Left lung (tissue), 10 donors: ENCODE results near the gene KCNJ4. TPM values are rescaled to one million over a fixed set of nuclear protein-coding genes. Genes with fewer than 3 reads are reported as not detected.
"Not testable (repeated sequence)": the region's sequence is repeated elsewhere in the genome, so short reads cannot be mapped to it uniquely, and the experiment has no call there.

Source experiments
- ATAC-seq: fragments of 200-7000 bp; cut with Tn5 transposase; one replicate; pipeline ENCODE4 v1.9.1; 2020; ENCODE audit warnings: moderate library complexity
- DNase-seq, 4 donors: peaks; one replicate each; pipeline ENCODE4 v3.0.0-alpha.2; 2013 to 2020
- H3K27ac ChIP-seq, 2 donors: fragments of 200-600 bp; sonication (generic) in 1 of 2; one replicate each; pipeline versions ENCODE4 v1.5.0 to v1.8.0; 2020 to 2021
- H3K27me3 ChIP-seq, 2 donors: fragments of 200-600 bp; sonication (generic) in 1 of 2; one replicate each; pipeline versions ENCODE4 v1.5.0 to v1.8.0; 2020 to 2021
- H3K36me3 ChIP-seq, 2 donors: fragments of 200-600 bp; sonication (generic) in 1 of 2; one replicate each; pipeline versions ENCODE4 v1.5.0 to v1.8.0; 2020 to 2021
- H3K4me1 ChIP-seq, 2 donors: fragments of 200-600 bp; one replicate each; pipeline ENCODE4 v1.8.0; 2021
- H3K4me3 ChIP-seq, 2 donors: fragments of 200-600 bp; sonication (generic) in 1 of 2; one replicate each; pipeline versions ENCODE4 v1.5.0 to v1.8.0; 2020 to 2021; ENCODE audit warnings: mild to moderate bottlenecking in 1 of 2
- H3K9me3 ChIP-seq, 2 donors: fragments of 200-600 bp; sonication (generic) in 1 of 2; one replicate each; pipeline versions ENCODE4 v1.5.0 to v1.8.0; 2020 to 2021
- CTCF ChIP-seq, 2 donors: fragments of 200-600 bp; sonication (generic) in 1 of 2; IDR thresholded peaks; one replicate each; pipeline versions ENCODE4 v1.5.0 to v1.8.0; 2021; ENCODE audit warnings: antibody characterized with exemption in 2 of 2
- intact Hi-C, 2 donors: fragments of 100-400 bp; cut with DNase I; formaldehyde crosslinking; loops; one replicate each; pipeline versions ENCODE4 v1.11.2 to v1.14.2; 2022
- polyA plus RNA-seq, 6 donors: library from polyadenylated mRNA; unstranded; fragments of 120-200 nt; gene quantifications; one replicate each; pipeline ENCODE4 v1.2.1, GENCODE V29; 2013; ENCODE audit not compliant: insufficient read length in 6 of 6
- total RNA-seq, 2 donors: library from RNA; stranded (reverse); fragmentation: NEBNext Ultra II Directional; extraction: Animal tissue kit (Norgen Biotek cat#: 25700); gene quantifications; one replicate each; pipeline ENCODE4 v1.2.1, GENCODE V29; 2021
- donor health status: DM: no; HTN: yes; CAD: no.
- donor health status: DM: no; HTN: no; CAD: no.

Gene KCNJ4
- total and polyA plus RNA-seq, 8 donors: 0.07 TPM; not detected in 6

- no peak for ATAC-seq
- intact Hi-C loops: no loop called here
- no peak for TF ChIP-seq CTCF (IDR thresholded peaks at IDR 0.05)
Observed at GRCh38 chr22:38404419-38404818, 50.6 kb downstream of the KCNJ4 start.

GRCh38 chr22:38403812-38404211, 51.2 kb downstream of the KCNJ4 start:
- H3K27me3 ChIP-seq: no peaks in the 10 kb centered on the region
- DNase-seq: peak in 1 of 4 donors; percentile 34
- no peaks in the 10 kb centered on the region for H3K9me3 ChIP-seq
- H3K4me1 ChIP-seq: peaks cover 0 to 23% of the 10 kb centered on the region in 2 donors
- no peak overlapping the region for H3K4me3 ChIP-seq
- intact Hi-C loops: no loop called here
- no peak for TF ChIP-seq CTCF (IDR thresholded peaks at IDR 0.05)
- ATAC-seq: no peak
- H3K36me3 ChIP-seq: no peaks in the 10 kb centered on the region
- no peak overlapping the region for H3K27ac ChIP-seq

More at GRCh38 chr22:38404419-38404818, 50.6 kb downstream of the KCNJ4 start:
- H3K27ac ChIP-seq: no peak overlapping the region
- peak in 1 of 4 donors; percentile 7 for DNase-seq
- no peak overlapping the region for H3K4me3 ChIP-seq
- peaks cover 0 to 21% of the 10 kb centered on the region in 2 donors for H3K4me1 ChIP-seq
- H3K9me3 ChIP-seq: no peaks in the 10 kb centered on the region
- H3K27me3 ChIP-seq: no peaks in the 10 kb centered on the region
- no peaks in the 10 kb centered on the region for H3K36me3 ChIP-seq

DNA sequence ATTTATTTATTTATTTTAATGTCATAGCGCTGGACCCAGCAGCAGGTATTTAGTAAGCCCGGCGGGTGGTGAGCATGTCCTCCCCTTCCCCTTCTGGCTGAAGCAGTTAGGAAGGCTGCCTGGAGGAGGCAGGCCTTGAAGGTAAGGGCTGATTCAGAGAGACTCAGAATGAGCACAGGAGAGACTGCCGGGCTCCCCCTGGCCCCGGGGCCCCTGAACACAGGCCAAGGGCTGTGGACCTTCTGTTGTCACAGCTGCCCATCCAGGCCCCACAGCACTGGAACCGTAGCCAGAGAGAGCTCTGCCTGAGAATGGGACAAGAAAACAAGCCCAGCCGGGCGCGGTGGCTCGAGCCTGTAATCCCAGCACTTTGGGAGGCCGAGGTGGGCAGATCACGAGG, 52.8 kb downstream of the KCNJ4 start:
- Histone ChIP-seq H3K27me3 (no peaks in the 10 kb centered on the region), H3K4me1 (peaks cover 0 to 25% of the 10 kb centered on the region in 2 donors), H3K9me3 (no peaks in the 10 kb centered on the region), H3K4me3 (no peak overlapping the region), H3K27ac (no peak overlapping the region), H3K36me3 (no peaks in the 10 kb centered on the region)
- DNase-seq (peak in 1 of 4 donors; percentile 72), ATAC-seq (no peak)
- TF ChIP-seq CTCF (IDR thresholded peaks at IDR 0.05): no peak
- intact Hi-C loops: no loop called here

DNA sequence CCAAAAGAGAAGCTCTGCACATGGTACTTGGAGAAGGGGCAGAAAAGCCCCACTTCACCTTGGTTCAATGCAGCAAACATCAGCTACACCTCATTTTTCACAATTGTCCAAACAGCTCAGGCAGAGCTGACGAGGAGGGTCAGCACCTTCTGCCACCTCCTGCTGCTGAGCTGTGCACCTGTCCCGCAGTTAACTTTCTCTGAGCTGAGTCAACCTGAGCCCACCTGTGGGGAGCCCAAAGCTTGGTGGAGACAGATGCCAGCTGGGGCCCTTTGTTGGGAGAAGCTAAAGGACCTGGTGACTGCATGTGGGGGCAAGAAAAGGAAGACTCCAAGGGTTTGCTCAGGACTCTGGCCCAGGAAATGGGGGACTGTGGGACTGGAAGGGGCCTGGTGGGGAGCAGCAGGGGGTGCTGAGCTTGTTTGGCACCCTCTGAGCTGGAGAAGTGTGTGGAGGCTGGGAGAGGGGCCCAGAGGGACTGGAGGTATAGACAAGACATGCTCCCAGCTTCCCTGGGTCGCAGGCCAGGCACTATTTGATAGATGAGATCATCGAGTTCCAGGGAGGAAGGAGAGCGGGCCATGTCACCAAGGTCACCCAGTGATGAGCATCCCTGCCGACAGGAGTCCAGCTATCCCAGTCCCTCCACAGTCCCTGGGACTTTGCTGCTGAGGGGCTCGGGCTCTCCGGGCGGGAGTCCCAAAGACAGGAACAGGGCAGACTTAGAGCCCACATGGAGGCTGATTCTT, 53.5 kb downstream of the KCNJ4 start:
- intact Hi-C loops: no loop called here
- H3K4me3 ChIP-seq: no peak overlapping the region
- H3K27ac ChIP-seq: no peak overlapping the region
- no peaks in the 10 kb centered on the region for H3K36me3 ChIP-seq
- DNase-seq (peak in 1 of 4 donors; percentile 51), ATAC-seq (no peak)
- no peaks in the 10 kb centered on the region for H3K9me3 ChIP-seq
- TF ChIP-seq CTCF (IDR thresholded peaks at IDR 0.05): no peak
- no peaks in the 10 kb centered on the region for H3K27me3 ChIP-seq
- H3K4me1 ChIP-seq: peaks cover 0 to 32% of the 10 kb centered on the region in 2 donors

- H3K4me1 ChIP-seq: peaks cover 11 to 44% of the 10 kb centered on the region in 2 donors
- H3K9me3 ChIP-seq, H3K27ac ChIP-seq, ATAC-seq, H3K4me3 ChIP-seq, H3K36me3 ChIP-seq, DNase-seq, H3K27me3 ChIP-seq, intact Hi-C loops: not testable (repeated sequence)
Observed at GRCh38 chr22:38400256-38400655, 54.7 kb downstream of the KCNJ4 start.
